Breast epithelium (tissue), 3 donors: ENCODE data around the gene FMN1.

Source experiments
- POLR2A ChIP-seq: fragments of 450-650 bp; IDR thresholded peaks from one replicate; pipeline ENCODE4 v1.6.1; 2016; ENCODE audit warnings: antibody characterized with exemption, mild to moderate bottlenecking, moderate library complexity
- TF ChIP-seq, protein P1 (sequence below), 3 donors: fragments of 450-650 bp; IDR thresholded peaks; one replicate each; pipeline ENCODE4 v1.5.1; 2016 to 2017; ENCODE audit warnings: antibody characterized with exemption in 3 of 3, mild to moderate bottlenecking in 3 of 3, moderate library complexity in 3 of 3

- TF ChIP-seq POLR2A: no peak
- TF ChIP-seq, protein P1, sequence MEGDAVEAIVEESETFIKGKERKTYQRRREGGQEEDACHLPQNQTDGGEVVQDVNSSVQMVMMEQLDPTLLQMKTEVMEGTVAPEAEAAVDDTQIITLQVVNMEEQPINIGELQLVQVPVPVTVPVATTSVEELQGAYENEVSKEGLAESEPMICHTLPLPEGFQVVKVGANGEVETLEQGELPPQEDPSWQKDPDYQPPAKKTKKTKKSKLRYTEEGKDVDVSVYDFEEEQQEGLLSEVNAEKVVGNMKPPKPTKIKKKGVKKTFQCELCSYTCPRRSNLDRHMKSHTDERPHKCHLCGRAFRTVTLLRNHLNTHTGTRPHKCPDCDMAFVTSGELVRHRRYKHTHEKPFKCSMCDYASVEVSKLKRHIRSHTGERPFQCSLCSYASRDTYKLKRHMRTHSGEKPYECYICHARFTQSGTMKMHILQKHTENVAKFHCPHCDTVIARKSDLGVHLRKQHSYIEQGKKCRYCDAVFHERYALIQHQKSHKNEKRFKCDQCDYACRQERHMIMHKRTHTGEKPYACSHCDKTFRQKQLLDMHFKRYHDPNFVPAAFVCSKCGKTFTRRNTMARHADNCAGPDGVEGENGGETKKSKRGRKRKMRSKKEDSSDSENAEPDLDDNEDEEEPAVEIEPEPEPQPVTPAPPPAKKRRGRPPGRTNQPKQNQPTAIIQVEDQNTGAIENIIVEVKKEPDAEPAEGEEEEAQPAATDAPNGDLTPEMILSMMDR (IDR thresholded peaks at IDR 0.05): no peak
These were observed 30.7 kb downstream of the FMN1 start for GRCh38 chr15:33163816-33164215.
